GM18951 (cell line): ENCODE measurements around the gene KPNB1.

ENCODE experiments used
- POLR2A ChIP-seq: IDR thresholded peaks from 4 replicates; pipeline ENCODE4 v1.6.1; 2011; ENCODE audit warnings: mild to moderate bottlenecking; ENCODE audit not compliant: insufficient read length, insufficient read depth; ENCODE audit errors: extremely low read depth
- in situ Hi-C: fragments of 300-500 bp; cut with MboI; formaldehyde crosslinking; loops from one replicate; pipeline ENCODE4 v1.12.0; 2022; ENCODE audit warnings: low sequenced_read_pairs, mixed read lengths, inconsistent platforms; ENCODE audit not compliant: unreplicated experiment

Gene KPNB1

GRCh38 chr17:47649153-47649971 is at the start of gene KPNB1:
KPNB1 (plus strand) TSS chr17:47649919; CDS start chr17:47650245, 326 bp downstream.
- peak; percentile 81 for TF ChIP-seq POLR2A
- in situ Hi-C loops, result no loop called here

GRCh38 chr17:47603830-47604597 is 45.7 kb upstream of the KPNB1 start:
- no peak for TF ChIP-seq POLR2A
- in situ Hi-C loops, result no loop called here

GRCh38 chr17:47604598-47604927 is 45.2 kb upstream of the KPNB1 start:
- TF ChIP-seq POLR2A, result no peak
- in situ Hi-C loops, result no loop called here

GRCh38 chr17:47605011-47605410 is 44.7 kb upstream of the KPNB1 start:
- in situ Hi-C loops, result no loop called here
- TF ChIP-seq POLR2A, result no peak

GRCh38 chr17:47607481-47607880 is 42.2 kb upstream of the KPNB1 start:
- in situ Hi-C loops, result no loop called here
- TF ChIP-seq POLR2A, result no peak

GRCh38 chr17:47611372-47612350 is 38.1 kb upstream of the KPNB1 start:
- in situ Hi-C loops, result no loop called here
- no peak for TF ChIP-seq POLR2A

- in situ Hi-C loops, result no loop called here
- no peak for TF ChIP-seq POLR2A
Observed at GRCh38 chr17:47615766-47616424, 33.8 kb upstream of the KPNB1 start.

- TF ChIP-seq POLR2A, result no peak
- in situ Hi-C loops, result no loop called here
Observed at GRCh38 chr17:47618410-47618809, 31.3 kb upstream of the KPNB1 start.

GRCh38 chr17:47620503-47621245 is 29.0 kb upstream of the KPNB1 start:
- in situ Hi-C loops, result no loop called here
- TF ChIP-seq POLR2A, result no peak

GRCh38 chr17:47621293-47622179 is 28.2 kb upstream of the KPNB1 start:
- no peak for TF ChIP-seq POLR2A
- in situ Hi-C loops, result no loop called here

GRCh38 chr17:47622180-47622549 is 27.6 kb upstream of the KPNB1 start:
- TF ChIP-seq POLR2A, result no peak
- in situ Hi-C loops, result no loop called here

GRCh38 chr17:47624727-47625068 is 25.0 kb upstream of the KPNB1 start:
- TF ChIP-seq POLR2A, result no peak
- in situ Hi-C loops, result no loop called here
